Body of pancreas (tissue), 4 donors: ENCODE measurements around the gene CERT1. TPM values are rescaled to one million over a fixed set of nuclear protein-coding genes. Genes with fewer than 3 reads are reported as not detected.

Experiments used
- ATAC-seq: fragments of 150-250 bp; one replicate; pipeline ENCODE4 v1.9.1; 2016
- DNase-seq, 4 donors: peaks; one replicate each; pipeline ENCODE4 v3.0.0-alpha.2; 2019
- H3K27ac ChIP-seq, 4 donors: fragments of 200-600 bp; sonication (generic); 1 replicate in 3 of 4; 2 replicates in 1 of 4; pipeline versions ENCODE4 v1.5.1 to v1.6.1; 2016 to 2019; ENCODE audit warnings: mild to moderate bottlenecking in 1 of 4, mixed read lengths in 1 of 4, moderate library complexity in 1 of 4
- H3K27me3 ChIP-seq, 2 donors: fragments of 200-600 bp; sonication (generic); one replicate each; pipeline ENCODE4 v1.6.0; 2016; ENCODE audit warnings: mild to moderate bottlenecking in 1 of 2
- H3K36me3 ChIP-seq, 2 donors: fragments of 200-600 bp; sonication (generic); replicated peaks in 1 of 2; 2 replicates each; pipeline ENCODE4 v1.5.1; 2016; ENCODE audit warnings: low read depth in 2 of 2; ENCODE audit not compliant: insufficient read depth in 1 of 2
- H3K4me1 ChIP-seq: fragments of 200-600 bp; sonication (generic); one replicate; pipeline ENCODE4 v1.6.0; 2016
- H3K4me3 ChIP-seq, 2 donors: fragments of 200-600 bp; sonication (generic); 1 replicate in 1 of 2; 2 replicates in 1 of 2; pipeline ENCODE4 v1.5.1; 2016 to 2019
- H3K9me3 ChIP-seq, 3 donors: fragments of 200-600 bp; sonication (generic); 1 replicate in 2 of 3; 2 replicates in 1 of 3; pipeline ENCODE4 v1.5.1; 2016
- CTCF ChIP-seq, 7 experiments: fragments of 450-650 bp in 4 of 7; fragments of 200-600 bp in 3 of 7; sonication (generic) in 3 of 7; IDR thresholded peaks; one replicate each; pipeline ENCODE4 v1.5.1; 2016 to 2019; ENCODE audit warnings: antibody characterized with exemption in 7 of 7
- POLR2A ChIP-seq, 3 donors: fragments of 450-650 bp; IDR thresholded peaks; one replicate each; pipeline ENCODE4 v1.6.1; 2016; ENCODE audit warnings: antibody characterized with exemption in 3 of 3, mild to moderate bottlenecking in 2 of 3
- WGBS, 2 donors: methylation state at CpG; one replicate each; pipeline ENCODE4 v1.1.5; 2017; 5-methylcytosine and 5-hydroxymethylcytosine counted together
- intact Hi-C: fragments of 100-400 bp; cut with DNase I; formaldehyde crosslinking; loops from one replicate; pipeline ENCODE4 v1.15.1; 2023
- total RNA-seq, 2 donors: library from RNA; depleted of rRNA; stranded (reverse); fragments of >200 nt; gene quantifications; one replicate each; pipeline ENCODE4 v1.1.0, GENCODE V29; 2016

CERT1 gene
- total RNA-seq, 2 donors from 2014 or later, result 17.8 to 19.5 TPM

- intact Hi-C loops, result no loop called here
- ATAC-seq, result no peak
- Histone ChIP-seq H3K36me3 (no peaks in the 10 kb centered on the region), H3K27ac (no peak overlapping the region), H3K27me3 (no peaks in the 10 kb centered on the region), H3K4me1 (no peaks in the 10 kb centered on the region), H3K4me3 (no peak overlapping the region), H3K9me3 (no peaks in the 10 kb centered on the region)
- WGBS, 2 donors, result 92 to 95% methylated on average over 2 of the region's 2 CpGs
- TF ChIP-seq POLR2A (IDR thresholded peaks at IDR 0.05), result no peak
- no peak for TF ChIP-seq CTCF (IDR thresholded peaks at IDR 0.05)
- DNase-seq, result no peak
Measured at GRCh38 chr5:75532190-75532589, 20.8 kb upstream of the CERT1 start.

- no peak overlapping the region for H3K27ac ChIP-seq
- no peaks in the 10 kb centered on the region for H3K9me3 ChIP-seq
- ATAC-seq, result no peak
- no peaks in the 10 kb centered on the region for H3K4me1 ChIP-seq
- DNase-seq, result no peak
- no peaks in the 10 kb centered on the region for H3K36me3 ChIP-seq
- no peak for TF ChIP-seq POLR2A (IDR thresholded peaks at IDR 0.05)
- TF ChIP-seq CTCF (IDR thresholded peaks at IDR 0.05), result no peak
- intact Hi-C loops, result no loop called here
- H3K27me3 ChIP-seq, result no peaks in the 10 kb centered on the region
- H3K4me3 ChIP-seq, result no peak overlapping the region
Measured at GRCh38 chr5:75529185-75529584, 17.8 kb upstream of the CERT1 start.

GRCh38 chr5:75526070-75526469 lies 14.6 kb upstream of the CERT1 start:
- Histone ChIP-seq H3K9me3 (no peaks in the 10 kb centered on the region), H3K27me3 (no peaks in the 10 kb centered on the region), H3K27ac (no peak overlapping the region), H3K4me3 (no peak overlapping the region), H3K4me1 (no peaks in the 10 kb centered on the region), H3K36me3 (no peaks in the 10 kb centered on the region)
- WGBS, 2 donors, result 57 to 85% methylated on average over 2 of the region's 2 CpGs
- no peak for TF ChIP-seq CTCF (IDR thresholded peaks at IDR 0.05)
- TF ChIP-seq POLR2A (IDR thresholded peaks at IDR 0.05), result no peak
- DNase-seq, result no peak
- intact Hi-C loops, result no loop called here
- ATAC-seq, result no peak

- Histone ChIP-seq H3K4me3 (no peak overlapping the region), H3K27me3 (no peaks in the 10 kb centered on the region), H3K27ac (no peak overlapping the region), H3K9me3 (no peaks in the 10 kb centered on the region), H3K4me1 (no peaks in the 10 kb centered on the region), H3K36me3 (no peaks in the 10 kb centered on the region)
- 89 to 90% methylated on average over 1 of the region's 1 CpG for WGBS, 2 donors
- no peak for DNase-seq
- TF ChIP-seq POLR2A (IDR thresholded peaks at IDR 0.05), result no peak
- TF ChIP-seq CTCF (IDR thresholded peaks at IDR 0.05), result no peak
- no peak for ATAC-seq
- intact Hi-C loops, result no loop called here
Measured at GRCh38 chr5:75525344-75525743, 13.9 kb upstream of the CERT1 start.

GRCh38 chr5:75524591-75524990 lies 13.2 kb upstream of the CERT1 start:
- H3K27ac ChIP-seq, result no peak overlapping the region
- no peaks in the 10 kb centered on the region for H3K4me1 ChIP-seq
- H3K9me3 ChIP-seq, result no peaks in the 10 kb centered on the region
- no peak for DNase-seq
- TF ChIP-seq CTCF (IDR thresholded peaks at IDR 0.05) (no peak), POLR2A (IDR thresholded peaks at IDR 0.05) (no peak)
- H3K4me3 ChIP-seq, result no peak overlapping the region
- H3K27me3 ChIP-seq, result no peaks in the 10 kb centered on the region
- no peaks in the 10 kb centered on the region for H3K36me3 ChIP-seq
- intact Hi-C loops, result no loop called here
- 92 to 96% methylated on average over 1 of the region's 1 CpG for WGBS, 2 donors
- ATAC-seq, result no peak
